ENCODE data around the gene FSTL4. TPM values are rescaled to one million over a fixed set of nuclear protein-coding genes. Genes with fewer than 3 reads are reported as not detected.

FSTL4 gene
- total RNA-seq, 1 donor from 2014 or later: 14.3 TPM

GRCh38 chr5:133434336-133434735 is 178.0 kb downstream of the FSTL4 start:
- Mint-ChIP-seq H3K4me3 (no peak overlapping the region), H3K27me3 (ENCODE audit: low read depth) (no peaks in the 10 kb centered on the region), H3K9me3 (no peaks in the 10 kb centered on the region), H3K27ac (no peak overlapping the region), H3K36me3 (no peaks in the 10 kb centered on the region), H3K4me1 (peaks cover 16% of the 10 kb centered on the region)
- DNase-seq (ENCODE audit: low spot score in 2 of 2, unreplicated experiment in 2 of 2): no peak
- TF ChIP-seq, protein P1, sequence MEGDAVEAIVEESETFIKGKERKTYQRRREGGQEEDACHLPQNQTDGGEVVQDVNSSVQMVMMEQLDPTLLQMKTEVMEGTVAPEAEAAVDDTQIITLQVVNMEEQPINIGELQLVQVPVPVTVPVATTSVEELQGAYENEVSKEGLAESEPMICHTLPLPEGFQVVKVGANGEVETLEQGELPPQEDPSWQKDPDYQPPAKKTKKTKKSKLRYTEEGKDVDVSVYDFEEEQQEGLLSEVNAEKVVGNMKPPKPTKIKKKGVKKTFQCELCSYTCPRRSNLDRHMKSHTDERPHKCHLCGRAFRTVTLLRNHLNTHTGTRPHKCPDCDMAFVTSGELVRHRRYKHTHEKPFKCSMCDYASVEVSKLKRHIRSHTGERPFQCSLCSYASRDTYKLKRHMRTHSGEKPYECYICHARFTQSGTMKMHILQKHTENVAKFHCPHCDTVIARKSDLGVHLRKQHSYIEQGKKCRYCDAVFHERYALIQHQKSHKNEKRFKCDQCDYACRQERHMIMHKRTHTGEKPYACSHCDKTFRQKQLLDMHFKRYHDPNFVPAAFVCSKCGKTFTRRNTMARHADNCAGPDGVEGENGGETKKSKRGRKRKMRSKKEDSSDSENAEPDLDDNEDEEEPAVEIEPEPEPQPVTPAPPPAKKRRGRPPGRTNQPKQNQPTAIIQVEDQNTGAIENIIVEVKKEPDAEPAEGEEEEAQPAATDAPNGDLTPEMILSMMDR (IDR thresholded peaks at IDR 0.05; ENCODE audit: unreplicated experiment): no peak

- no peak for DNase-seq (ENCODE audit: low spot score in 2 of 2, unreplicated experiment in 2 of 2)
- H3K27me3 Mint-ChIP-seq (ENCODE audit: low read depth): no peaks in the 10 kb centered on the region
- TF ChIP-seq, protein P1 (IDR thresholded peaks at IDR 0.05; ENCODE audit: unreplicated experiment): no peak
- H3K36me3 Mint-ChIP-seq: no peaks in the 10 kb centered on the region
- peak overlapping the region; percentile 7 for H3K27ac Mint-ChIP-seq
- H3K4me3 Mint-ChIP-seq: no peak overlapping the region
- no peaks in the 10 kb centered on the region for H3K9me3 Mint-ChIP-seq
- peaks cover 16% of the 10 kb centered on the region for H3K4me1 Mint-ChIP-seq
Observed at GRCh38 chr5:133433641-133434040, 178.7 kb downstream of the FSTL4 start.

DNA sequence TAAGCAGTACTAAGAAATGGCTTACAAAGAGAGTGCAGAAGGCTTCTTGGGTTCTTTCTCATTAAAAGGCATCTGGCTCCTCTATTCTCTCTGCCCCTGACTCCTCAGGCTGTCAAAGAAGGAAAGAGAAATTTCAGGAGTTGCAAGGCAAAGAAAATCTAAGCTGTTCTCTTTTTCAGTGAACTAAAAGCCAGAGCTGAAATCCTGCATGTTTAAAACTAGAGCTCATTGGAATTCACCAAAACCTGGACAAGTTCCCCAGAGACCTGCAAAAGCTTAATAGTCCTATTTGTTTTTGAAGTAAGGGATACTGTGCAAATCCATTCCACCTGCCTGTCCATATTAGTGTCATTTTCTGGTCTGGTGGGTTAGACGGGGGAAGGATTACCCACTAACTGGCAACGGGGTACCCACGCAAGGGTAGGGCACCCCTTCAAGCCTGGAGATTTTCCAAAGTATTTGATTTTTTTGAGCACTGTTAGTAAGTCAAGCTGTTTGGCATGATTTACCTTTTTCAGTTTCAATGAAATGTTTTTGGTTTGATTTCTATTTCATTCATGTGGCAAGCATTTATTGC is 179.3 kb downstream of the FSTL4 start:
- Mint-ChIP-seq H3K4me1 (peaks cover 16% of the 10 kb centered on the region), H3K27ac (no peak overlapping the region), H3K36me3 (no peaks in the 10 kb centered on the region), H3K4me3 (no peak overlapping the region), H3K27me3 (ENCODE audit: low read depth) (no peaks in the 10 kb centered on the region), H3K9me3 (no peaks in the 10 kb centered on the region)
- TF ChIP-seq, protein P1 (IDR thresholded peaks at IDR 0.05; ENCODE audit: unreplicated experiment): no peak
- DNase-seq (ENCODE audit: low spot score in 2 of 2, unreplicated experiment in 2 of 2): no peak

GRCh38 chr5:133431326-133431865 is 180.9 kb downstream of the FSTL4 start:
- no peaks in the 10 kb centered on the region for H3K9me3 Mint-ChIP-seq
- H3K27ac Mint-ChIP-seq: no peak overlapping the region
- no peaks in the 10 kb centered on the region for H3K27me3 Mint-ChIP-seq (ENCODE audit: low read depth)
- H3K36me3 Mint-ChIP-seq: no peaks in the 10 kb centered on the region
- no peak overlapping the region for H3K4me3 Mint-ChIP-seq
- H3K4me1 Mint-ChIP-seq: peaks cover 16% of the 10 kb centered on the region
- no peak for DNase-seq (ENCODE audit: low spot score in 2 of 2, unreplicated experiment in 2 of 2)
- TF ChIP-seq, protein P1 (IDR thresholded peaks at IDR 0.05; ENCODE audit: unreplicated experiment): no peak

DNA sequence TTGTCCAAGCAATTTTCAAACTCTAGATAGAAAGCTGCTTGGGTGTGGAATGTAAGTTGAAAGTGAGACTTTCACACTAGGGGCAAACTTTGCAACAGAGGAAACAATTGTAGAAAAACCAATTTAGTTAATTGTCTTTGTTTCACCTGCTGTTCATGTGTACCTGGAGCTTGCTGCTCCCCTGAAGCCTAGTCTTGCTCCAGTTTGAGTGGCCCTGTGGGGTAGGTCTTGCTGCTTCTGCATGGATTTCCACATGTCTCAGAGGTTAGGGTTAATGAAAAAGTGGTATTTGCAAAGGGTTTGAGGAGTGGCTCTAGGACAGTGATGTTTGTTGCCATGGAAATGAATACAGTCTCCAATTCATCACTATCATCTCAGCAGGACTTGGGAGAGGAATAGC is 182.2 kb downstream of the FSTL4 start:
- DNase-seq (ENCODE audit: low spot score in 2 of 2, unreplicated experiment in 2 of 2): no peak
- peaks cover 16% of the 10 kb centered on the region for H3K4me1 Mint-ChIP-seq
- no peaks in the 10 kb centered on the region for H3K9me3 Mint-ChIP-seq
- no peaks in the 10 kb centered on the region for H3K36me3 Mint-ChIP-seq
- no peaks in the 10 kb centered on the region for H3K27me3 Mint-ChIP-seq (ENCODE audit: low read depth)
- TF ChIP-seq, protein P1 (IDR thresholded peaks at IDR 0.05; ENCODE audit: unreplicated experiment): no peak
- H3K4me3 Mint-ChIP-seq: no peak overlapping the region
- no peak overlapping the region for H3K27ac Mint-ChIP-seq
